Pons (tissue), 1 donor: ENCODE measurements around the gene LLGL1.

Experiments
- DNase-seq: peaks from one replicate; pipeline ENCODE4 v3.0.0-alpha.2; 2016; ENCODE audit warnings: low spot score

LLGL1 gene

DNA sequence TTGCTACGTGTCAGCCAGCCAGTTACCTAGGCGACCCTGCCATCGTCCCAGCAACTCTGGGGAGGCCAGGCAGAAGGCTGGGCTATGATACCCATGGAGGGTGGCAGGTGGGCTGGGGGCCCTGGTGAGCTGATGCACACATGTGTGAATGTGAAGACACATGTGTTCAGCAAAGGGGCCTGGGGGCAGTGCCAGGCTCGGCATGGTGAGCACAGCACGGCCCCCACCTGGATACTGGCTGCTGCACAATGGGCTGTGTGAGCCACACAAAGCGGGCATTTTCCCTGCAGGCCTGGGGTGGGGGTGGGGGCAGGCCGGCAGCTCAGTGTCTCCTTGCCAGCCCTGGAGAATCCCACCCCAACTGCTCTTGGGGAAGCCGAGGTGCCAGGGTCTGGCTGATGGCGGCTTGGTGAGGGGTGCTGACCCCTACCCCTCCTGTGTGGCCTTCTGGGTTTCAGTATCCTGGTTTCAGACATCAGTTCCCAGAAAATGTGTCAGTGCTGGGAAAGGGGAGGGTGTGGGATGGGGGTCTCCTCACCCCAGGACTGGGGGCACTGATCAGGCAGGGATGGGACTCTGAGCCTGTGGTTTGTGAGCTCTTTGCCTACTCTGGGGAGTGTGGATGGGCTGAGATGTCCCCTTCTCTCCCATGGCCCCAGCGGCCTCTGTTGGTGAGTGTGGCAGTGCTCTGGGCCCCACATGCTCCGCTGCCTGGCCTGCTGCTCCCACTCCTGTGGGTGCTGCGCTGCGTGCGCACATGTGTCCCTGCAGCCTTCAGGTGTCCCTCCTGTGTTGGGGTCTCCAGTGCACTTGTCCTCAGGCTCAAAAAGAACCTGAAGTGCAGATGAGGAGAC, 5.1 kb downstream of the LLGL1 start:
- DNase-seq = peak; percentile 90

DNA sequence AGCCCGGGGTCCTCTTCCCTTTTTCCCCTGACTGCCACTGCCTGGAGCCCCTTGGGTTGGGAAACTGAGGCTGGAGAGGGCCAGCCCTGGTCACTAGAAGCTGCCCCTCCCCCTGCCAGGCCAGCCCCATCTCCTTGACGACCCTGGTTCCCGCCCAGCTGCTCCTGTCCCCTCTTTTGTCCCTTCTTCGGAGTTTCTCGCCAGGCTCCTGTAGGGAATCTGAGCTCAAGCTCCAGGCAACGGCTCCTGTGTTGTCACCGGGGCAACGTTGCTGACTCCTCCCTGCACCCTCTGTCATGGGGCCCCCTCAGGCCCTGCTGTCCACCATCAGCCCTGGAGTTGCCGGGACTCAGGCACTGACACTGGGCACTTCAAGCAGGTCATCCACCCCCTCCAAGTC, 5.7 kb downstream of the LLGL1 start:
- DNase-seq = no peak

DNA sequence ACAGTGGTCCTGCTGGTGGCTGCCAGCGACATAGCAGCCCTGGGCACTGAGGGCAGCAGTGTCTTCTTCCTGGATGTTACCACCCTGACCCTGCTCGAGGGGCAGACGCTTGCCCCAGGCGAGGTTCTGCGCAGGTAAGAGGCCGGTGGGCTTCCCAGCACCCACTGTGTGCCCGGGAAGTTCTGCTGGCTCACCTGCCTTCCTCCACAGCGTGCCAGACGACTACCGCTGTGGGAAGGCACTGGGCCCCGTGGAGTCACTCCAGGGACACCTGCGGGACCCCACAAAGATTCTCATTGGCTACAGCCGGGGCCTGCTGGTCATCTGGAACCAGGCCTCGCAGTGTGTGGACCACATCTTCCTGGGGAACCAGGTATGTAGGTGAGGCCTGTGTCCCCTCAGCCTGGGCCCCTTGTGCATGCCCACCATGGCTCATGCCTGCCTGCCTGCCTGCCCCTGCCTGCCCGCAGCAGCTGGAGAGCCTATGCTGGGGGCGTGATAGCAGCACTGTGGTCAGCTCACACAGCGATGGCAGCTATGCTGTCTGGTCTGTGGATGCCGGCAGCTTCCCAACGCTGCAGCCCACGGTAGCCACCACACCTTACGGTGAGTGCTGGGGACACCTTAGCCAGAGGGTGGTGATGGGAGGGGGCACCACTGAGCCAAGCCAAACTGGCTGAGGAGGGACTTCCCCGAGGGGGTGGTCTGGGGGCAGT, 8.5 kb downstream of the LLGL1 start:
- DNase-seq = no peak

DNA sequence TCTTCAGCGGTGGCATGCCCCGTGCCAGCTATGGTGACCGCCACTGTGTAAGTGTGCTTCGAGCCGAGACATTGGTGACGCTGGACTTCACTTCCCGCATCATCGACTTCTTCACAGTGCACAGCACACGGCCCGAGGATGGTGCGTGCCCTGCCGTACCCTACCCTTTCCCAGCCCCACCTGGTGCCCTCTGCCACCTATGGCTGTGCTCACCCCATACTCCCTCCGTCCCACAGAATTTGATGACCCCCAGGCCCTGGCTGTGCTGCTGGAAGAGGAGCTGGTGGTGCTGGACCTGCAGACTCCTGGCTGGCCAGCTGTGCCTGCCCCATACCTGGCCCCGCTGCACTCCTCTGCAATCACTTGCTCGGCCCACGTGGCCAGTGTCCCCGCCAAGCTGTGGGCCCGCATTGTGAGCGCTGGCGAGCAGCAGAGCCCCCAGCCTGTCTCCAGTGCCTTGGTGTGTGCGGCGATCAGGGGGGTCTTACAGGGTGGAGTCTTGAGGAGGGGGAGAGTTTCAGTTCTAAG, 9.5 kb downstream of the LLGL1 start:
- no peak for DNase-seq

DNA sequence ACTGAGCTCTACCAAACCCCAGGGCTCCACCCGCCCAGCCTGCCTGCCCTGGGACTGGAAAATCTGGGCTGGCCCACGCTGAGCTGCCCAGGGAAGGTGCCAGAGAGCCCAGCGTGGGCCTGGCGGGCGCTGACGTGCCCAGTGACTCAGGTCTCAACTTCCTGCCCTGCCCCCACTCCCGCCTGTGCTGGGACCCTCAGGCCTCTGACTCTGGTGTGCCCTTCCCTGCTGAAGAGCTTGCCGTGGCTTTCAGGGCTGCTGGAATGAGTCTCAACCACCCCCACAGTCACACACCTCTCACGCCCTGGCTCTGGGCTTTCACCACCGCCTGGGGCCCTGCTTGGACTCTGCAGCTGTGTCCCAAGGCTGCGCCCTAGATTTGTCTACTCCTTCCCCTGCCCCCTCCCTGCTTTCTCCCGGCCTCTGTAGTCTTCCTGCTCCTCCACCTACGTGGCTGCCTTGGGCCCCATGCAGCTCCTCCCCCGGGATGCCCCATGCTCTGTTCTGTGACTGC, 10.4 kb downstream of the LLGL1 start:
- no peak for DNase-seq

DNA sequence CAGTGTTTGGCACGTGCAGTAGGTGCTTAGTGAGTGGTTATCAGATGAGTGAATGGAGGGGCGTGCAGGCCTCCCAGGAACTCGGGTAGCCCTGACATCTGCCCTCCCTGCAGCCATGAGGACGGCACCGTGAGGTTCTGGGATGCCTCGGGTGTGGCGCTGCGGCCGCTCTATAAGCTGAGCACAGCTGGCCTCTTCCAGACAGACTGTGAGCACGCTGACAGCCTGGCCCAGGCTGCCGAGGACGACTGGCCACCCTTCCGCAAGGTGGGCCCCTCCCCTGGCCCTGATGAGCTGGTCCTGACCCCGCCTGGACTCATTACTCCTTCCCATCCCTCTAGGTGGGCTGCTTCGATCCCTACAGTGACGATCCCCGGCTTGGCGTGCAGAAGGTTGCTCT, 11.1 kb downstream of the LLGL1 start:
- no peak for DNase-seq

DNA sequence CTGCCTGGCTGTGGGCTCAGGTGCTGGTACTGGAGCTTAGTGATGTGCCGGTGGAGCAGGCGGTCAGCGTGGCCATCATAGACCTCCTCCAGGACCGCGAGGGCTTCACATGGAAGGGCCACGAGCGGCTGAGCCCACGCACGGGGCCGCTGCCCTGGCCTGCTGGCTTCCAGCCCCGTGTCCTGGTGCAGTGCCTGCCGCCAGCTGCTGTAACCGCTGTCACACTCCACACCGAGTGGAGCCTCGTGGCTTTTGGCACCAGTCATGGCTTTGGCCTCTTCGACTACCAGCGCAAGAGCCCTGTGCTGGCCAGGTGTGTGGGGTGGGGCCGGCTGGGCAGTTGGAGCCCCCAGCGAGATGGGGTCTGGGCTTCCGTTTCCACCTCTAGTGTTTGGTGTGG, 12.0 kb downstream of the LLGL1 start:
- DNase-seq = no peak

DNA sequence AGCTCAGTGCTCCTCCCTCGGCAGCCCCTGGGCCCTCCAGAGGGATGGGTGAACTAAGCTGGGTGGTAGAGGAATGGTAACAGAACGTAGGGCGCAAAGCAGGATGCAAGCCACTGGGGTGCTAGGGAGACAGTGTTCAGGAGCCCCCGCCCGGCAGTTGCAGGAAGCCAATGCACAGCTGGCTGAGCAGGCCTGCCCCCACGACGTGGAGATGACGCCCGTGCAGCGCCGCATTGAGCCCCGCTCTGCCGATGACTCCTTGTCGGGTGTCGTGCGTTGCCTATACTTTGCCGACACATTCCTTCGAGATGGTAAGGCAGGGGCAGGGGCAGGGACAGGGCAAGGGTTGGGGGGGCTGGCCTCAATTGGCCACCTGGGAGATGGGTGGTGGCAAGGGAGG, 12.9 kb downstream of the LLGL1 start:
- no peak for DNase-seq

DNA sequence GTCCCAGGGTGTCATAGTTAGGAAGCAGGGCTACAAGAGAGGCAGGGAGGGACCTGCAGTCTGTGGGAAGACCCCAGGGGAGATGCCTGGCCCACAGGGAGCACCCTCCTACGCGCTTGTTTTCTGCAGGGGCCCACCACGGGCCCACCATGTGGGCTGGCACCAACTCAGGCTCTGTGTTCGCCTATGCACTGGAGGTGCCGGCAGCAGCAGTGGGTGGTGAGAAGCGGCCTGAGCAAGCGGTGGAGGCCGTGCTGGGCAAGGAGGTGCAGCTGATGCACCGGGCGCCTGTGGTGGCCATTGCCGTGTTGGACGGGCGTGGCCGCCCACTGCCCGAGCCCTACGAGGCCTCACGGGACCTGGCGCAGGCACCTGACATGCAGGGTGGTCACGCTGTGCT, 15.0 kb downstream of the LLGL1 start:
- no peak for DNase-seq

DNA sequence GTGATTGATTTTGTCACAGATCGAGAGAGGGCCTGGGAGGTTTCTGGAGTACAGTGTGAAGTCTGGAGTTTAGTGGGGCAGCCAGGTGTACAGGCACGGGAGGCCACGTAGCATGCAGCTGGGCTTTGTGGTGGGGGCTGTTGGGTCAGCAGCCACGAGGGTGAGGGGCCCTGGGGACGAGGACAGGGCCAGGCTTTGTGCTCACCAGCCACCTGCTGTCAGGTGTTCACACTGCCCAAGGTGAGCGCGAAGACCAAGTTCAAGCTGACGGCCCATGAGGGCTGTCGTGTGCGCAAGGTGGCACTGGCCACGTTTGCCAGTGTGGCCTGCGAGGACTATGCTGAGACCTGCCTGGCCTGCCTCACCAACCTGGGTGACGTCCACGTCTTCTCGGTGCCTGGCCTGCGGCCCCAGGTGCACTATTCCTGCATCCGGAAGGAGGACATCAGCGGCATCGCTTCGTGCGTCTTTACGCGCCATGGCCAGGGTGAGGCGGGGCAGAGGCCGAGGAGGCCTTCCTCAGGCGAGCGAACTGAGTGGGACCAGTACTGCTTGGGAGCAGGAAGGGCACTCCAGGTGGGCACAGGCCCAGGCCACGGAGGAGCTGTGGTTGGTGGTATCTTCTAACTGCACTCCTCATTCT, 15.9 kb downstream of the LLGL1 start:
- no peak for DNase-seq

DNA sequence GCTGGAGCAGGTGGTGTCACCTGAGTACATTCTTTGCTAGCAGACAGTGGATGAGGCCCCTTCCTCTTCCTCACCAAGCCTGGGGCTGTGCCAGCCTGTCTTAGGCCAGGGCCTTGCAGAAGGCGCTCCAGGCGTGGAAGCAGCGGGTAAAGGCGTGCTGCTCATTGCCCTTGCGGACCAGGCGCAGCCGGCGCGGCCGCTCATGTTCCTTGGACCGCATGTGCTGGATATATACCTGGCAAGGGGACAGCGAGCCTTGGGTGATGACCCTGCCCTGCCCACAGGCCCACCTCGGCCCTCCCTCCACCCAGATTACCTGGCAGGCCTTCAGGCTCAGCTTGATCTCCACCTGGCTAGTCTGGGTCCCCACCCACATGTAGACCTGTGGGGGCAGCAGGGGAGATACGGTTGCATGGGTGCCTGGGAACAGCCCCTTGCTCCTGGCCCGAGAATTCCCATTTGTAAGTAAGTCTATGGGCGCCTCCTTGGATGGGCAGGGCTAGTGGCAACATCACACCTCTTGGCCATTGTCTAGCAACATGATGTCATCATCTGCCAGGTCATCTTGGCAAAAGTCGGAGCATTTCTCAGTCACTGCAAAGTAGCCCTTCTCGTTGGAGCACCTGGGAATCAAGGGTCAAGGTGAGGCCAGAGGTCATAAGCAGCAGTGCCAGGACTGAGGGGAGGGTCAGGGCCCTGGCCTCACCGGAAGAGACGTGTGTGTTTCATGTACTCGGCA, 19.8 kb downstream of the LLGL1 start:
- DNase-seq = no peak

DNA sequence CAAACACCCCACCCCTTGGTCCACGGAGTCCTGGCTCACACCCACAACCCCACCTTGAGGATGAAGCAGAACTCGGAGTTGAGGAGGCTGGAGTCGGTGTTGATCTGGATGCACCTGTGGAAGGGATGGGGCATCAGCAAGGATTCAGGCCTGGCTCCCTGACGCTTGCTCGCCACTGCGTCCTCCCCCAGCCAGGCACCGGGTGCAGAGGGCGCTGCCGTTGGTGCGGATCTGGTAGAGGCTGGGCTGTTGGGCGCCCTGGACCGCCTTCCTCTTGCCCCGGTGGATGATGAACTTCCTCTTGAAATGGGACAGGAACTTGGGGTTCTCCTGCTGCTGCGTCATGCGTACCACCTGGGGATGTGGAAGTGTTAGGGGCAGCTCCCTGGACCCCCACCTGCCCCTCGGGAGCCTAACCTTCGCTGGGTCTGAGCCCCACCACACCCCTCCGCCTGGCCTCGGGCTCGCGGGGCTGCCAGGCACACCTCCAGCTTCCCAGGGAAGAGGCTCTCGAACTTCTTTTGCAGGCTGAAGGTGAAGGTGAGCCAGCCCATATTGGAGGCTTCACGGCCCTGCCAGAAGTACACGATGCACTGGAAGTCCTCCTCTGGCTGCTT, 20.8 kb downstream of the LLGL1 start:
- DNase-seq = no peak

DNA sequence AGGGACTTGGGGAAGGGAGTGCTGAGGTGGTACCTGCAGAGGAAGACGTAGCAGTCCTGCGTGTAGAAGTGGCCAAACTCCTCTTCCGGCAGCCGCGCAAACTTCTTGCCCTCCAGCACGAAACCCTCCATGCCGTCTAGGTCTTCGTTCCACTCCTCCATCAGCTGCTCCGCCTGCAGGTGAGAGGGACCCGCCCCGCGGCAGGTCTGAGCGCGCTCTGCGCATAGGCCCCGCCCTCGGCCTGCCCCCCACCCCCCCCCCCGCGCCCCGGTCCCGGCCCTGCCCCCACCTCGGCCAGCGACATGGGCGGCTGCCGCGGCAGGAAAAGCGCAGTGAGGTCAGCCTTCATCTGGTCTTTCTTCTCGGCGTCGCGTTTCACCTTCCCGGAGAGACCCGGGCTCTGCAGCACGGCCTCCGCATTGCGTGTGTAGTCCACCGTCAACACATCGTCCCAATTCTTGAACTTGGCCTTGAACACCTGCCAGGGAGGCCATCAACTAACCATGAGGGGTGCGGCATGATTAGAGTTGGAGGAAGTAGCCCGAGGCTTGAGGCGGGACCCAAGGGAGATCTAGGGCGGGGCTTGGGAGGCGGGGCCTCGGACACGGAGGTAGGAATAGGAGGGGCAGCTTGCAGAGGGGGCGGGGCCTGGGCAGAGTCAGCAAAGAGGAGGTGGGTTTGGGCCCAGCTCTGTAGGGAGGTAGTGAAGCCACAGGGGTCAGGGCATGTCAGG, 21.6 kb downstream of the LLGL1 start:
- no peak for DNase-seq

DNA sequence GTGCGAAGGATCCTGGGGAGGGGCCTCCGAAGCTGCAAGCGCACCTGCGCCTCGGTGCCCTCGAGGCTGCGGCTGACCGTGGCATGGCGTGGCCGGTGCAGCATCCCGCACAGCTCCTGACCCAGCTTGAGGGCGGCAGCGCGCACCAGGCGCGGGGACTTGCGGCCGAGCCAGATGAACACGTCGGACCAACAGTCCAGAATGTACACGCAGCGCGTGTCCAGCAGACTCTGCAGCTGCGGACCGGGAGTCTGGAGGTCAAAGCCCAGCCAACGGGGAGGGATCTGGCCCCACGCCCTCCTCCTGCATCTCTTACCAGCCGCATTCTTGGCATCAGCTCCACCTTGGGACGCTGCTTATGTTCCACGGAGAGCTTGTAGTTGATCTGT, 22.2 kb downstream of the LLGL1 start:
- DNase-seq = peak; percentile 52

DNA sequence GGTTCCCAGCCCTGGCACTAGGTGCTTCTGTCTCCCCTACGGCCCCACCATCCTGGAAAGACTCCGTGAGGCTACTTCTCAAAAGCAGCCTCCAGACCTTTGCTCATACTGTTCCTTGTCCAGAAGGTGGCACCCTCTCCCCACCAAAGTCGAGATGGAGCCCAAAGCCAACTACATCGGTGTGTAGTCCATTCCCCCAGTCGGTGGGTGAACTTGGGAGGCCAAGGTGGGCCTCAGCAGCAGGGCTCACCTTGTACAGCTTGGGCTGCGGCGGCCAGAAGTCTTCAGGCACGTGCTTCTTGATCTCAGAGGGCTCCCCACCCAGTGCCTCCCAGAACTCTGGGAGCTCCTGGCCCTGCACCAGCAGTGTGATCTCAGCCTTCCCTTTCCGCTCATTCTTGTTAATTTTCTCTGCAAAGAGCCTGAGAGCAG, 22.9 kb downstream of the LLGL1 start:
- peak; percentile 90 for DNase-seq

DNA sequence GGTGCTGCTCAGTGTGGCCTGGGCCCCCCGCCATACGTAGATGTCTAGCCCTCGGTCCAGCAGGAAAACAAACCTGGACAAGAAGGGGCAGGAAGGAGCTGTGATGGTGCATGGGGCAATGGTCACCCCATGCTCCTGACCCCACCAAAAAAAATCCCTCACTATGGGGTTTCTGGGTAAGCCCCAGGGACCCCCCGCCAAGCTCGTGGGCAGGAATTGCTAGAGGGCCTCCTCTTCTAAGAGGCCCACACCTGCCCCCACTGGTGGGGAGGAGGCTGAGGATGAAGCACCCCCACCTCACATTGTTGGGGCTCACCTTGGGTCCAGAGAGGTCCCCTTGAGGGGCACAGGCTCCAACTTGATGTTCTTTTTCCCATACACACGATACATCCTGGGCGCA, 23.4 kb downstream of the LLGL1 start:
- no peak for DNase-seq

DNA sequence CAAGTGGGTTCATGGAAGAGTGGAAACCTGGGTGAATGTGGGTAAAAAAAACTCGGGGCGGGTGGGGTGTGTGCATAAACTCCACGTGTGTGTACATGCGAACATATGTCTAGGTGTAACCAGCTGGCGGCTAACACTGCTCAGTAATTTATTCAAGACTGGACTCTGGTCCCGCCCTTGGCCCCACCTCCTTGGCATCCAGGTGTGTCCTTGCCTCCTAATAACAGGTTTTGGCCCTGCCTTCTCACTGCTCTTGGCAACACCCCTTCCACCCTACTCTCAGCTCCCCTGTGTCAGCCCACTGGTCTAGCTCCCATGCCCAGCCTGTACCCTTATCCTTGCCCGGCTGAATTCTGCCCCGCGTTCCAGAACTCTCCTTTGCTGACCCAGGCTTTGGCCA, 24.8 kb downstream of the LLGL1 start:
- no peak for DNase-seq

DNA sequence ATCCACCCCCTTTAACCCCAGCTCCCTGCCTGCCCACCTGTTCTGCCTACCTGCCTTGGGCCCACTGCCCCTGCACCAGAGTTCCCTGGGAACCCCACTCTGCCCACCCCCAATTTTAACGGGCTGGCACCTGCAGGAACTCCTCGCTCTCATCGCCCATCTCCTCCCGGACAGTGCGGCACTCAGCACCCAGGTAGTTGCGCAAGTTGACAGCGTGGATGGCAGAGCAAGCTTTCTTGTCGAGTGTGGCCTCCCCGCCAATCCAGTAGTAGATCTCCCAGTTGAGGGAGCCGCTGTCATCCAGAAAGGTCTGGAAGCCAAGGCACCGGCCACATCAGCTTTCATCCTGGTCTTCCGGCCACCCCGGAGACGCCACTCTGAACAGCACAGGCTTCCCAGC, 25.3 kb downstream of the LLGL1 start:
- DNase-seq = no peak

DNA sequence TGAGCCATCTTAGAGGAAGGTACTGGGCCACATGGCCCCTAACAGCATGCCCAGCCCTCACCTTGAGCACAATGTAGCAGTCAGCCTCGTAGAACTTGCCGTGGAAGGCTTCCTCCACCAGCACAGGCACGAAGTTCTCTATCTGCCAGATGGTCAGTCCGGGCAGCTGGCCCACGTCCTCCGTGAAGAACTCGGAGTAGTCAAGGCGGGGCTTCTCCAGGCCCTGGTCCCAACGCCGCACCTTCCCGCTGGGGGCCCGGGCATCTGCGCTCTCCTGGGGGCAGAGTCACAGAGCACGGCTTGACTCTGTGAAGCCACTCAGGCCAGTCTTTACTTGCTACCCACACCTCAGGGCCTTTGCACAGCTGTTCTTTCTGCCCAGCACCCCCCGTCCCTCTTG, 25.8 kb downstream of the LLGL1 start:
- DNase-seq = no peak

DNA sequence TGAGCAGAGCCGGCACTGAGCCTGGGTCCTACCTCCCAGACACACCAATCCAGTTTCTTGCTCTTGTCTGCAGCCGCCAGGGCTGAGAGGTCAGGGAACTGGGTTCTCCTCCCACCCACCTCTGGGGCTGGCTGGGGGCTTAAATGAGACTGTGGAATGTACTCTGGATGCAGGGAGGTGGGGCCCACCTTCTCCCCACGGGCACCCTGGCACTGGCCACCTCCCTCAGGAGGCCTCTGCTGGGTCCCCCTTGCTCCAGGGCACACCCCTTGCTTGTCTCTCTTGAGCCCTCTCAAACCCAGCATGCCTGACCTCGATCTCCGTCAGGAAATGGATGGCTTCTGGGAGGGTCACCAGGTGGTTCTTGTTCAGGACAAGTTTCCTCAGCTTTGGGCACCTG, 26.7 kb downstream of the LLGL1 start:
- no peak for DNase-seq
